Esophagus muscularis mucosa (tissue), 4 donors: ENCODE measurements around the gene EIF2B1. TPM values are rescaled to one million over a fixed set of nuclear protein-coding genes. Genes with fewer than 3 reads are reported as not detected.
A peak's percentile ranks its signal among the peaks of the same experiment; 100 is the strongest.

Source experiments
- DNase-seq: peaks from one replicate; pipeline ENCODE4 v3.0.0-alpha.2; 2017; ENCODE audit errors: extremely low spot score
- H3K27ac ChIP-seq, 4 donors: fragments of 200-600 bp; sonication (generic); replicated peaks in 1 of 4; 1 replicate in 3 of 4; 2 replicates in 1 of 4; pipeline ENCODE4 v1.5.1; 2016 to 2019; ENCODE audit warnings: mild to moderate bottlenecking in 1 of 4
- H3K27me3 ChIP-seq, 4 donors: fragments of 200-600 bp; sonication (generic); one replicate each; pipeline versions ENCODE4 v1.5.1 to v1.6.0; 2016 to 2019
- H3K36me3 ChIP-seq, 4 donors: fragments of 200-600 bp; sonication (generic); one replicate each; pipeline ENCODE4 v1.5.1; 2016 to 2019
- H3K4me1 ChIP-seq, 4 donors: fragments of 200-600 bp; sonication (generic); one replicate each; pipeline ENCODE4 v1.5.1; 2016 to 2019
- H3K4me3 ChIP-seq, 4 donors: fragments of 200-600 bp; sonication (generic); 1 replicate in 2 of 4; 2 replicates in 2 of 4; pipeline ENCODE4 v1.5.1; 2016 to 2019; ENCODE audit warnings: mild to moderate bottlenecking in 4 of 4, moderate library complexity in 1 of 4
- H3K9me3 ChIP-seq, 4 donors: fragments of 200-600 bp; sonication (generic); 1 replicate in 3 of 4; 2 replicates in 1 of 4; pipeline ENCODE4 v1.5.1; 2016 to 2019
- EP300 ChIP-seq: sonication (generic); formaldehyde crosslinking; IDR thresholded peaks from one replicate; pipeline ENCODE4 v1.6.1; 2017; ENCODE audit warnings: antibody characterized with exemption
- POLR2A ChIP-seq: fragments of 450-650 bp; IDR thresholded peaks from one replicate; pipeline ENCODE4 v1.6.1; 2017; ENCODE audit warnings: antibody characterized with exemption, moderate library complexity, mild to moderate bottlenecking, low read depth
- POLR2AphosphoS5 ChIP-seq, 2 donors: sonication (generic); formaldehyde crosslinking; IDR thresholded peaks; one replicate each; pipeline ENCODE4 v1.6.1; 2017; ENCODE audit warnings: antibody characterized with exemption in 2 of 2
- WGBS: methylation state at CpG from one replicate; pipeline ENCODE4 v1.1.5; 2018; 5-methylcytosine and 5-hydroxymethylcytosine counted together
- intact Hi-C: fragments of 100-400 bp; cut with DNase I; formaldehyde crosslinking; loops from one replicate; pipeline ENCODE4 v1.15.1; 2023
- small RNA-seq, 3 donors: library from RNA; depleted of rRNA; stranded (forward); fragments of <200 nt; gene quantifications; one replicate each; pipeline ENCODE3, GENCODE V24; 2016
- total RNA-seq, 4 donors: library from RNA; depleted of rRNA; stranded (reverse); fragments of >200 nt; gene quantifications; one replicate each; pipeline versions ENCODE4 v1.1.0 to v1.2.1, GENCODE V29; 2016
- TF ChIP-seq, protein P1 (sequence below), 3 experiments: fragments of 200-600 bp in 2 of 3; fragments of 450-650 bp in 1 of 3; sonication (generic) in 2 of 3; IDR thresholded peaks; one replicate each; pipeline ENCODE4 v1.5.1; 2017 to 2019; ENCODE audit warnings: antibody characterized with exemption in 3 of 3, mild to moderate bottlenecking in 2 of 3, moderate library complexity in 1 of 3

The EIF2B1 gene
- total RNA-seq, 4 donors from 2014 or later = 73.7 to 117 (median 94.6) TPM

DNA sequence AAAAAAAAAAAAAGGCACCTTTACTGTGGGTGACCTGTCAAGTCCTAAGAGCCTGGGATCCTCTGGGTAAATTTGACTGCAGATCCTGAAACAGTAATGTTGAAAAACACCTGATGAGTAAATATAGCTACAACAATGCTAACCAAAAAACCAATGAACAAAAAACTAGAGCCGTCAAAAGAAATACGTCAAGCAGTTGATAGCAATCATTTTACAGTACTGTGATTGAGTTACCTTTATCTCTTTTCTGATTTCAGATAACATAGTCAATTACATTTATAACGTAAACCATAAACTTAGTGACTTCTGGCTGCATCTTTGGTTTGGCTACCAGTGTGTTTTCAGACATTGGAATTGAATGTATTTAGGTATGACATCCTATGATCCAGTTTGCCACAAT lies 55.2 kb downstream of the EIF2B1 start:
- Histone ChIP-seq H3K9me3 (no peaks in the 10 kb centered on the region), H3K27me3 (no peaks in the 10 kb centered on the region), H3K27ac (no peak overlapping the region), H3K4me1 (peaks cover 9 to 19% (median 17%) of the 10 kb centered on the region in 4 donors), H3K4me3 (no peak overlapping the region), H3K36me3 (no peaks in the 10 kb centered on the region)
- TF ChIP-seq POLR2AphosphoS5 (IDR thresholded peaks at IDR 0.05) = no peak
- TF ChIP-seq, protein P1, sequence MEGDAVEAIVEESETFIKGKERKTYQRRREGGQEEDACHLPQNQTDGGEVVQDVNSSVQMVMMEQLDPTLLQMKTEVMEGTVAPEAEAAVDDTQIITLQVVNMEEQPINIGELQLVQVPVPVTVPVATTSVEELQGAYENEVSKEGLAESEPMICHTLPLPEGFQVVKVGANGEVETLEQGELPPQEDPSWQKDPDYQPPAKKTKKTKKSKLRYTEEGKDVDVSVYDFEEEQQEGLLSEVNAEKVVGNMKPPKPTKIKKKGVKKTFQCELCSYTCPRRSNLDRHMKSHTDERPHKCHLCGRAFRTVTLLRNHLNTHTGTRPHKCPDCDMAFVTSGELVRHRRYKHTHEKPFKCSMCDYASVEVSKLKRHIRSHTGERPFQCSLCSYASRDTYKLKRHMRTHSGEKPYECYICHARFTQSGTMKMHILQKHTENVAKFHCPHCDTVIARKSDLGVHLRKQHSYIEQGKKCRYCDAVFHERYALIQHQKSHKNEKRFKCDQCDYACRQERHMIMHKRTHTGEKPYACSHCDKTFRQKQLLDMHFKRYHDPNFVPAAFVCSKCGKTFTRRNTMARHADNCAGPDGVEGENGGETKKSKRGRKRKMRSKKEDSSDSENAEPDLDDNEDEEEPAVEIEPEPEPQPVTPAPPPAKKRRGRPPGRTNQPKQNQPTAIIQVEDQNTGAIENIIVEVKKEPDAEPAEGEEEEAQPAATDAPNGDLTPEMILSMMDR (IDR thresholded peaks at IDR 0.05) = no peak
- no peak for TF ChIP-seq EP300
- TF ChIP-seq POLR2A = no peak
- intact Hi-C loops = no loop called here
- no peak for DNase-seq
- 94% methylated on average over 3 of the region's 3 CpGs for WGBS

DNA sequence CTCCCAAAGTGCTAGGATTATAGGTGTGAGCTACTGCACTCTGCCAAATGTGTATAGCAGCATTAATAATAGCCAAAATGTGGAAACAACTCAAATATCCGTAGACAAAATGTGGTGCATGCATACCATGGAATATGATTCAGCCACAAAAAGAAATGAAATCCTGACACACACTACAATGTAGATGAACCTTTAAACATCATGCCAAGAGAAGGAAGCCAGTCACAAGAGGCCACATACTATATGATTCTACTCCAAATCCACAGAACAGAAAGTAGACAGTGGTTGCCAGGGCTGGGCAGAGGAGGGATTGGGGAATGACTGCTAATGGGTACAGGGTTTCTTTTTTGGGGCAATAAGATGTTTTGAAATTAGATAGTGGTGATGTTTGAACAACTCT lies 56.9 kb downstream of the EIF2B1 start:
- 89% methylated on average over 1 of the region's 1 CpG for WGBS
- no peaks in the 10 kb centered on the region for H3K27me3 ChIP-seq
- H3K4me3 ChIP-seq = no peak overlapping the region
- H3K36me3 ChIP-seq = no peaks in the 10 kb centered on the region
- TF ChIP-seq POLR2AphosphoS5 (IDR thresholded peaks at IDR 0.05) (no peak), POLR2A (no peak)
- TF ChIP-seq, protein P1 (IDR thresholded peaks at IDR 0.05) = no peak
- no peak for DNase-seq
- H3K27ac ChIP-seq = no peak overlapping the region
- peaks cover 0 to 3% (median 1%) of the 10 kb centered on the region in 4 donors for H3K4me1 ChIP-seq
- intact Hi-C loops = no loop called here
- H3K9me3 ChIP-seq = no peaks in the 10 kb centered on the region

DNA sequence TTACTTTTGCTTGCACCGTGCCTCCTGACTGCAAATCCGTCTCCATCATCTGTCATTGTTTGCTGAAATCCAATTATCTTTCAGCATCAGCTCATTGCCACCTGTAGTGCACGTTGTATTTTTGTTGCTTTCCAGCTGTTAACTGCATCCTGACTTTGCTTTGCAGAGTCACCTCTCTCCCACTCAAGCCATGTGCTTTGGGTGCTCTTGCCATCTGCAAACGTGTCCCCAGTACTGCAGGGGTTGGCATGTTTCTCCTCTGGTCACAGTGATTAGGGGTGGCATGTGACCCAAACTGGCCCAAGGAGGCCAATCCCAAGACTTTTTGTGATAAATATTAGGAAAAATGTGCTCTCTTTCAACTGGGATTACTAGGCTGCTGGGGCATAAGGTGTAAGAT lies 59.6 kb downstream of the EIF2B1 start:
- Histone ChIP-seq H3K27me3 (no peaks in the 10 kb centered on the region), H3K27ac (no peak overlapping the region), H3K4me3 (no peak overlapping the region), H3K4me1 (no peaks in the 10 kb centered on the region), H3K36me3 (no peaks in the 10 kb centered on the region), H3K9me3 (no peaks in the 10 kb centered on the region)
- DNase-seq = no peak
- WGBS = 33% methylated on average over 4 of the region's 4 CpGs
- intact Hi-C loops = no loop called here
- TF ChIP-seq POLR2A (no peak), POLR2AphosphoS5 (IDR thresholded peaks at IDR 0.05) (no peak), EP300 (no peak)
- TF ChIP-seq, protein P1 (IDR thresholded peaks at IDR 0.05) = no peak

DNA sequence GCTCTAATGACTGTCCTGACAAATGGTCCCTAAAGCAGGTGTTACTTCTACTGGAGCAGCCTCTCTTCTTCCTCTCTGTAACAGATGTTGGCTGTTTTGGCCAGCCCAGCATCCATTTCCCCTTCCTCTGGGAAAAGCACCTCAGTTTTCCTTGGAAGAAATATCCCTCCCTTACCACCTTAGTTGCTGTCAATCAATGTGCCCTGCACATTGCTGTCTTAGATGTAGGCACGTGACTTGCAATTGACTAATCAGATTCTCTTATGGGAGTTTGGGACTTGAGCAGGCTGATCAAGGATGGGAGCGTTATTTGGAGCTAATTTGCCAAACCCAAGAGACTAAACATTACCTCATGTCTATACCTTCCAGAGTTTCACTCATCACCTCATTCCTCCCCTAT lies 61.1 kb downstream of the EIF2B1 start:
- no peak for TF ChIP-seq POLR2A
- 43% methylated on average over 2 of the region's 2 CpGs for WGBS
- Histone ChIP-seq H3K9me3 (no peaks in the 10 kb centered on the region), H3K27me3 (no peaks in the 10 kb centered on the region), H3K4me3 (no peak overlapping the region), H3K4me1 (no peaks in the 10 kb centered on the region), H3K27ac (no peak overlapping the region), H3K36me3 (no peaks in the 10 kb centered on the region)
- intact Hi-C loops = no loop called here
- no peak for DNase-seq

DNA sequence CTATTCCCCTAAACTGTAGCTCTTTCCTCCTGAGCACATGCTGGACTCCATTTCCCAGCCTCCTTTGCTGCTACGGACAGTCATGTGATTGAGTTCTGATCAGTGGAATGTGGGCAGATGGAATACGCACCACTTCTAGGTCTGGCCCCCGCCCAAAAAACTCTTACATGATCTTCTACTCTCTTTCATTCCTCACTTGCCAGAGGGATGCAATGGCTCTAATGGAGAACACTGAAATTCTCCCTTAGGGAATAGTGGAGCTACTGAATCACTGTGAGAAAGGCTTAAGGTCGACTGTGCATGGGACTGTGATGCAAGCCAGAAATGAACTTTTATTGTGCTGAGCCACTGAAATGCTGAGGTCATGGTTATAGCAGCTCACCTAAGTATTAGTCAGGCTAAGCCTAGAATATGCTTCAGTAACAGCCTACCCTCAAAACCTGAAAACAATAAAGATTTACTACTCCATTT lies 62.1 kb downstream of the EIF2B1 start:
- intact Hi-C loops = no loop called here
- WGBS = 39% methylated on average over 4 of the region's 4 CpGs
- no peak for DNase-seq

More for the DNA sequence above, 62.1 kb downstream of the EIF2B1 start:
- H3K9me3 ChIP-seq = no peaks in the 10 kb centered on the region
- TF ChIP-seq EP300 = no peak
- peak in 1 of 2 donors; percentile 28 for TF ChIP-seq POLR2AphosphoS5 (IDR thresholded peaks at IDR 0.05)
- no peak overlapping the region for H3K4me3 ChIP-seq
- H3K4me1 ChIP-seq = no peaks in the 10 kb centered on the region
- no peaks in the 10 kb centered on the region for H3K36me3 ChIP-seq
- H3K27me3 ChIP-seq = no peaks in the 10 kb centered on the region
- H3K27ac ChIP-seq = no peak overlapping the region

Small RNA genes lying within 50 kb of the gene (small RNA-seq; reads per million reads assigned to genes)
- gene SNORA9B = 0 reads per million in 3 donors

Other genes starting within 250 kb of the EIF2B1 start
- 100 to 1,000 TPM in 1 of 4 donors, 10 to 100 TPM in 3; 49.4 to 106 (median 70.2) TPM for gene KMT5A, start 249.6 kb downstream of the EIF2B1 start, total RNA-seq
- 1 to 10 TPM; 5.4 to 7.6 (median 5.8) TPM for gene RILPL2, start 197.0 kb downstream of the EIF2B1 start, total RNA-seq
- 10 to 100 TPM; 11.6 to 27.4 (median 17.0) TPM for gene SNRNP35, start 175.5 kb downstream of the EIF2B1 start, total RNA-seq
- gene RILPL1, start 100.0 kb downstream of the EIF2B1 start, total RNA-seq = 10 to 100 TPM; 19.9 to 54.4 (median 38.4) TPM
- gene TMED2, start 49.1 kb downstream of the EIF2B1 start, total RNA-seq = 100 to 1,000 TPM in 3 of 4 donors, 10 to 100 TPM in 1; 99.5 to 140 (median 123) TPM
- 10 to 100 TPM; 12.1 to 16.1 (median 12.6) TPM for gene DDX55, start 31.6 kb downstream of the EIF2B1 start, total RNA-seq
- gene GTF2H3, start 143 bp upstream of the EIF2B1 start, total RNA-seq = 10 to 100 TPM in 3 of 4 donors, 1 to 10 TPM in 1; 9.9 to 24.3 (median 18.7) TPM
- gene TCTN2, start 37.4 kb upstream of the EIF2B1 start, total RNA-seq = 1 to 10 TPM; 5.4 to 10.0 (median 8.0) TPM
- 10 to 100 TPM; 17.0 to 27.8 (median 18.6) TPM for gene ATP6V0A2, start 78.7 kb upstream of the EIF2B1 start, total RNA-seq
- 1 to 10 TPM in 1 of 4 donors, under 1 TPM in 1, not detected in 2; 0.06 to 1.3 TPM for gene DNAH10, start 128.6 kb upstream of the EIF2B1 start, total RNA-seq